Spleen (tissue), 11 donors: Measurements from ENCODE around the gene HSPA4. TPM values are rescaled to one million over a fixed set of nuclear protein-coding genes. Genes with fewer than 3 reads are reported as not detected.

Source experiments
- DNase-seq: peaks from one replicate; pipeline ENCODE4 v3.0.0-alpha.2; 2020
- H3K27ac ChIP-seq, 8 donors: fragments of 200-600 bp; sonication (generic) in 7 of 8; 1 replicate in 4 of 8; 2 replicates in 4 of 8; pipeline versions ENCODE4 v1.5.0 to v1.8.0; 2016 to 2021; ENCODE audit warnings: inconsistent platforms in 4 of 8, mild to moderate bottlenecking in 4 of 8, moderate library complexity in 1 of 8
- H3K27me3 ChIP-seq, 7 donors: fragments of 200-600 bp; sonication (generic) in 6 of 7; replicated peaks in 1 of 7; 1 replicate in 4 of 7; 2 replicates in 3 of 7; pipeline versions ENCODE4 v1.5.0 to v1.8.0; 2016 to 2021; ENCODE audit warnings: inconsistent platforms in 3 of 7, mild to moderate bottlenecking in 1 of 7
- H3K36me3 ChIP-seq, 6 donors: fragments of 200-600 bp; sonication (generic) in 5 of 6; 1 replicate in 4 of 6; 2 replicates in 2 of 6; pipeline versions ENCODE4 v1.5.0 to v1.8.0; 2016 to 2021; ENCODE audit warnings: inconsistent platforms in 2 of 6
- H3K4me1 ChIP-seq, 6 donors: fragments of 200-600 bp; sonication (generic) in 5 of 6; 1 replicate in 3 of 6; 2 replicates in 3 of 6; pipeline versions ENCODE4 v1.5.0 to v1.8.0; 2016 to 2021; ENCODE audit warnings: inconsistent platforms in 3 of 6
- H3K4me3 ChIP-seq, 8 donors: fragments of 200-600 bp; sonication (generic) in 7 of 8; 1 replicate in 4 of 8; 2 replicates in 4 of 8; pipeline versions ENCODE4 v1.5.0 to v1.8.0; 2016 to 2021; ENCODE audit warnings: inconsistent platforms in 4 of 8, mild to moderate bottlenecking in 4 of 8, moderate library complexity in 2 of 8
- H3K9me3 ChIP-seq, 8 donors: fragments of 200-600 bp; sonication (generic) in 7 of 8; 1 replicate in 4 of 8; 2 replicates in 4 of 8; pipeline versions ENCODE4 v1.5.0 to v1.8.0; 2016 to 2021; ENCODE audit warnings: inconsistent platforms in 4 of 8
- POLR2A ChIP-seq, 3 donors: fragments of 450-650 bp; IDR thresholded peaks; one replicate each; pipeline ENCODE4 v1.5.1; 2017; ENCODE audit warnings: antibody characterized with exemption in 3 of 3, mild to moderate bottlenecking in 1 of 3
- POLR2AphosphoS5 ChIP-seq, 3 donors: sonication (generic); formaldehyde crosslinking; IDR thresholded peaks; one replicate each; pipeline ENCODE4 v1.5.1; 2017; ENCODE audit warnings: antibody characterized with exemption in 3 of 3
- WGBS, 5 donors: extraction: QIAGEN DNeasy Blood & Tissue Kit in 3 of 5; methylation state at CpG; one replicate each; pipeline versions ENCODE4 v1.1.5 to v1.1.7; 2013 to 2018; 5-methylcytosine and 5-hydroxymethylcytosine counted together
- intact Hi-C: fragments of 100-400 bp; cut with DNase I; formaldehyde crosslinking; loops from one replicate; pipeline ENCODE4 v1.15.0; 2023; ENCODE audit warnings: low total_unique reads
- polyA plus RNA-seq, 3 donors: library from polyadenylated mRNA; stranded (reverse); fragments of 200-250 nt; gene quantifications; one replicate each; pipeline ENCODE4 v1.2.1, GENCODE V29; 2013
- total RNA-seq, 7 donors: library from RNA; depleted of rRNA in 3 of 7; stranded (reverse); fragments of >200 nt in 3 of 7; fragmentation: NEBNext Ultra II Directional in 4 of 7; extraction: Animal tissue kit (Norgen Biotek cat#: 25700) in 4 of 7; gene quantifications; one replicate each; pipeline versions ENCODE4 v1.1.0 to v1.2.1, GENCODE V29; 2016 to 2021
- TF ChIP-seq, protein P1 (sequence below), 11 experiments: fragments of 200-600 bp in 7 of 11; fragments of 450-650 bp in 4 of 11; sonication (generic) in 4 of 11; IDR thresholded peaks in 8 of 11; conservative IDR thresholded peaks in 3 of 11; 1 replicate in 7 of 11; 2 replicates in 4 of 11; pipeline versions ENCODE4 v1.4.0 to v1.8.0; 2016 to 2021; ENCODE audit warnings: antibody characterized with exemption in 11 of 11, inconsistent platforms in 4 of 11, mild to moderate bottlenecking in 1 of 11
- donor health status: healthy with polysubstance abuse.
- donor health status: DM: no; HTN: no; CAD: no; lungs with moderate emphysema.
- donor health status: DM: no; HTN: no; CAD: no.
- donor health status: Bipolar disorder and iron deficiency.
- donor health status: healthy.
- donor health status: DM: no; HTN: no; CAD: no.
- donor health status: DM: yes; HTN: yes; CAD: no.

HSPA4 gene
- total and polyA plus RNA-seq, 10 donors, result 38.0 to 74.6 (median 60.0) TPM

DNA sequence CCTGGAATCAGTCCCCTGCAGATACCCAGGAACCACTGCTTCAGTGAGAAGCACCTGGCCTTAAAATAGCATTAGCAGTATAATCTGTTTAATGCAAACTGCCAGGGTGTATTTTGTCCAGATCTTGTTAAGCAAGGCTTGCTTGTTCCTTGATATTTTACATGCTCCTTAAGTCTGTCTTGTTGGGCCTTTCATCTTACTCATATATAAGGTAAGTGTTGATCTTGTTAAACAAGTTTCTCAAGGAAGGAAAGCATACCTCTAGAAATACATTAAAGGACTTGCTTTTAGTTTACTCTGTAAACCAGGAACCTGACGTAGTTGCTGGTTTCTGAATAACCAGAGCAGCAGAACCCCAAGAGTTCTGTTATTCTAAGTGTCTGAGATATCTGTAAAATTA lies 13.7 kb downstream of the HSPA4 start:
- no peak for DNase-seq
- Histone ChIP-seq H3K4me1 (peaks cover 7 to 47% (median 18%) of the 10 kb centered on the region in 6 donors), H3K4me3 (no peak overlapping the region), H3K36me3 (peaks cover 10 to 69% (median 39%) of the 10 kb centered on the region in 6 donors), H3K27ac (no peak overlapping the region), H3K27me3 (no peaks in the 10 kb centered on the region), H3K9me3 (no peaks in the 10 kb centered on the region)
- intact Hi-C loops, result no loop called here
- TF ChIP-seq, protein P1, sequence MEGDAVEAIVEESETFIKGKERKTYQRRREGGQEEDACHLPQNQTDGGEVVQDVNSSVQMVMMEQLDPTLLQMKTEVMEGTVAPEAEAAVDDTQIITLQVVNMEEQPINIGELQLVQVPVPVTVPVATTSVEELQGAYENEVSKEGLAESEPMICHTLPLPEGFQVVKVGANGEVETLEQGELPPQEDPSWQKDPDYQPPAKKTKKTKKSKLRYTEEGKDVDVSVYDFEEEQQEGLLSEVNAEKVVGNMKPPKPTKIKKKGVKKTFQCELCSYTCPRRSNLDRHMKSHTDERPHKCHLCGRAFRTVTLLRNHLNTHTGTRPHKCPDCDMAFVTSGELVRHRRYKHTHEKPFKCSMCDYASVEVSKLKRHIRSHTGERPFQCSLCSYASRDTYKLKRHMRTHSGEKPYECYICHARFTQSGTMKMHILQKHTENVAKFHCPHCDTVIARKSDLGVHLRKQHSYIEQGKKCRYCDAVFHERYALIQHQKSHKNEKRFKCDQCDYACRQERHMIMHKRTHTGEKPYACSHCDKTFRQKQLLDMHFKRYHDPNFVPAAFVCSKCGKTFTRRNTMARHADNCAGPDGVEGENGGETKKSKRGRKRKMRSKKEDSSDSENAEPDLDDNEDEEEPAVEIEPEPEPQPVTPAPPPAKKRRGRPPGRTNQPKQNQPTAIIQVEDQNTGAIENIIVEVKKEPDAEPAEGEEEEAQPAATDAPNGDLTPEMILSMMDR (IDR thresholded peaks at IDR 0.05 in 8 of 11, conservative IDR thresholded peaks at IDR 0.05 in 3 of 11), result no peak
- no peak for TF ChIP-seq POLR2AphosphoS5 (IDR thresholded peaks at IDR 0.05)
- TF ChIP-seq POLR2A (IDR thresholded peaks at IDR 0.05), result no peak
- WGBS, 5 donors, result 79 to 85% (median 83%) methylated on average over 1 of the region's 1 CpG

DNA sequence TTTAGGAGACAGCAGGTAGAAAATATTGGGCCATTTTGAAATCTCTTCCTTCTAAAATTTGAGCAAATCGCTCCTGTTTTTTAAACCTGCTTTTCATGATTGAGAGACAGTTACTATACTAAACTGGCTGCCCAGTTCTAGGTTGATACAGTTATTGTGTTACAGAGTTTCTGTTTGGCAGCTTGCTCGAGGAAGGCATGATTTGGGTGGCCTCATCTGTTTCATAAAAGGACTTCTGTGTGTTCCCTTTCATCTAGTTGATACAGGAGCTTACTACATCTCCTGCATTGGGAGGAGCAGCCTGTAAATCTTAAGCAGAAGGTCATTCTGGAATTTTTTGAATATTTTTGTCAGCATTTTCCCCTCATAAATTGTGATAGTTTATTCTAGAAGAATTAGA lies 14.2 kb downstream of the HSPA4 start:
- intact Hi-C loops, result no loop called here
- 91 to 94% (median 91%) methylated on average over 2 of the region's 2 CpGs for WGBS, 5 donors
- H3K27ac ChIP-seq, result no peak overlapping the region
- TF ChIP-seq POLR2A (IDR thresholded peaks at IDR 0.05) (no peak), POLR2AphosphoS5 (IDR thresholded peaks at IDR 0.05) (no peak)
- TF ChIP-seq, protein P1 (IDR thresholded peaks at IDR 0.05 in 8 of 11, conservative IDR thresholded peaks at IDR 0.05 in 3 of 11), result no peak
- H3K4me1 ChIP-seq, result peaks cover 7 to 41% (median 18%) of the 10 kb centered on the region in 6 donors
- H3K4me3 ChIP-seq, result no peak overlapping the region
- no peaks in the 10 kb centered on the region for H3K27me3 ChIP-seq
- no peaks in the 10 kb centered on the region for H3K9me3 ChIP-seq
- DNase-seq, result no peak
- peaks cover 10 to 75% (median 44%) of the 10 kb centered on the region in 6 donors for H3K36me3 ChIP-seq

DNA sequence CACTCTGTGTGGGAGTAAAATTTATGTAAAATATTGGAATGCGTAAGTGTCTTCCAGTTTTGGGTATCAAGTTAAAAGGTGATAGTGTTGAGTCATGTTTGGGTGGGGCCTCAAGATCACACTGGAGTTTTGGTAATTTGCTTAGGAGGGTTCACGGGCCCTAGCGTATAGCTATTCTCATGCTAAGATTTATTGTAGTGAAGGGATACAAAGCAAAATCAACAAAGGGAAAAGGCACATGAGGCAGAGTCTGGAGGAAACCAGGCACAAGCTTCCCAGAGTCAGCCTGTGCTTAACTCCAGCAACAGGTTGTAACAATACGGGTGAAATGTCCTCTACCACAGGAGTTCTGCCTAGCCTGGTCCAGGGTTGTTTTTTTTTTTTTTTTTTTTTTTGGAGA lies 20.2 kb downstream of the HSPA4 start:
- Histone ChIP-seq H3K27ac (no peak overlapping the region), H3K27me3 (no peaks in the 10 kb centered on the region), H3K36me3 (peaks cover 8 to 100% (median 74%) of the 10 kb centered on the region in 6 donors), H3K4me3 (no peak overlapping the region), H3K4me1 (no peaks in the 10 kb centered on the region), H3K9me3 (no peaks in the 10 kb centered on the region)
- TF ChIP-seq POLR2AphosphoS5 (IDR thresholded peaks at IDR 0.05) (no peak), POLR2A (IDR thresholded peaks at IDR 0.05) (no peak)
- TF ChIP-seq, protein P1 (IDR thresholded peaks at IDR 0.05 in 8 of 11, conservative IDR thresholded peaks at IDR 0.05 in 3 of 11), result no peak
- DNase-seq, result no peak
- 95 to 99% (median 96%) methylated on average over 4 of the region's 4 CpGs for WGBS, 5 donors
- intact Hi-C loops, result no loop called here

DNA sequence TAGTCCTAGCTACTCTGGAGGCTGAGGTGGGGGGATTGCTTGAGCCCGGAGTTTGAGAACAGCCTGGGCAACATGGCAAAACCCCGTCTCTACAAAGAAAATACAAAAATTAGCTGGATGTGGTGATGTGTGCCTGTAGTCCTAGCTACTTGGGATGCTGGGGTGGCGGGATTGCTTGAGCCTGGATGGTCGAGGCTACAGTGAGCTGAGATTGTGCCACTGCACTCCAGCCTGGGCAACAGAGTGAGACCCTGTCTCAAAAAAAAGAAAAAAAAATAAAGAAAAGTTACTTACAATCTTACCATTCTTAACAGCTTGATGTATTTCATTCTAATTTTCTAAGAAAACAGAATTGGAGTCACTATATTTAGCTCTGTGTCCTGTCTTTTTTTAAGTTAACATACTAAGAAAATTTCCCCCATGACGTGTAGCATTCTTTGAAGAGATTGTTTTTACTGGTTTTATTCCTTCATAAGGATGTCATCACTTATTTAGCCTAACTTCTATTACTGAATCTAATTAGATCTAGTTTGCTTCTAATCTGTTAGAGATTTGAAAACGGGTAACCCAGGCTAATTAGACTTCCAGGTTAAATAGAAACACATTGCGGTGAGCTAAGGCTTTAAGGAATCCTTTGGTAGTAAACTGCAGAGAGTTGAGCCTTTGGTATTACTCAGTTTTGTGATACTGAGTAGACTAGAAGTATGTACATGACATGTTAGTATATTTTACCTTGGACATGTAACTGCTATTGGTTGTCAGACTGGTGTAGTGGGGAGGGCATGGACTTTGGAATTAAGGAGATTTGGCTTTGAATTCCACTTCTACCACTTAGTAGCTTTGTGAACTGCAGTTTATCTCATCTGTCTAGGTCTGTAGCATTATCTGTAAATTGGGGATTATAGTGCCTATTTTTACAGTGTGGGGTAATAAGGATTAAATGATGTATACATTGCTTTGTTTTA lies 24.0 kb downstream of the HSPA4 start:
- no peak overlapping the region for H3K4me3 ChIP-seq
- no peaks in the 10 kb centered on the region for H3K4me1 ChIP-seq
- H3K27me3 ChIP-seq, result no peaks in the 10 kb centered on the region
- no peak overlapping the region for H3K27ac ChIP-seq
- 91 to 96% (median 93%) methylated on average over 7 of the region's 7 CpGs for WGBS, 5 donors
- DNase-seq, result no peak
- TF ChIP-seq POLR2AphosphoS5 (IDR thresholded peaks at IDR 0.05) (no peak), POLR2A (IDR thresholded peaks at IDR 0.05) (no peak)
- TF ChIP-seq, protein P1 (IDR thresholded peaks at IDR 0.05 in 8 of 11, conservative IDR thresholded peaks at IDR 0.05 in 3 of 11), result no peak
- H3K36me3 ChIP-seq, result peaks cover 0 to 97% (median 54%) of the 10 kb centered on the region in 6 donors
- no peaks in the 10 kb centered on the region for H3K9me3 ChIP-seq
- intact Hi-C loops, result no loop called here
